ENCODE results near the gene A2ML1.
"Not testable (repeated sequence)": the region's sequence is repeated elsewhere in the genome, so short reads cannot be mapped to it uniquely, and the experiment has no call there.

The A2ML1 gene

DNA sequence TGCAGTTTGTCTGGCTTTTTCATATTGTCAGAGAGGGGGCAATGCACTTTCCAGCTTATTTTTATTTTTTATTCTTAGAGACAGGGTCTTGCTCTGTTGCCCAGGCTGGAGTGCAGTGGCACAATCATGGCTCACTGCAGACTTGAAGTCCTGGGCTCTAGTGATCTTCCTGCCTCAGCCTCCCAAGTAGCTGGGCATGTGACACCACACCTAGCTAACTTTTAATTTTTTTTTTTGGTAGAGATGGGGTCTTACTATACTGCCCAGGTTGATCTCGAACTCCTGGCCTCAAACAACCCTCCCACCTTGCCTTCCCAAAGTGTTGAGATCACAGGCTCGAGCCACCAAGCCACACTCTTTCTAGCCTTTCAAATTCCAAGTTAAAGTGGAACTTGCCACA, 3.9 kb upstream of the A2ML1 start:
- no peak for DNase-seq

GRCh38 chr12:8819666-8819980, 2.8 kb upstream of the A2ML1 start:
- DNase-seq: no peak

DNA sequence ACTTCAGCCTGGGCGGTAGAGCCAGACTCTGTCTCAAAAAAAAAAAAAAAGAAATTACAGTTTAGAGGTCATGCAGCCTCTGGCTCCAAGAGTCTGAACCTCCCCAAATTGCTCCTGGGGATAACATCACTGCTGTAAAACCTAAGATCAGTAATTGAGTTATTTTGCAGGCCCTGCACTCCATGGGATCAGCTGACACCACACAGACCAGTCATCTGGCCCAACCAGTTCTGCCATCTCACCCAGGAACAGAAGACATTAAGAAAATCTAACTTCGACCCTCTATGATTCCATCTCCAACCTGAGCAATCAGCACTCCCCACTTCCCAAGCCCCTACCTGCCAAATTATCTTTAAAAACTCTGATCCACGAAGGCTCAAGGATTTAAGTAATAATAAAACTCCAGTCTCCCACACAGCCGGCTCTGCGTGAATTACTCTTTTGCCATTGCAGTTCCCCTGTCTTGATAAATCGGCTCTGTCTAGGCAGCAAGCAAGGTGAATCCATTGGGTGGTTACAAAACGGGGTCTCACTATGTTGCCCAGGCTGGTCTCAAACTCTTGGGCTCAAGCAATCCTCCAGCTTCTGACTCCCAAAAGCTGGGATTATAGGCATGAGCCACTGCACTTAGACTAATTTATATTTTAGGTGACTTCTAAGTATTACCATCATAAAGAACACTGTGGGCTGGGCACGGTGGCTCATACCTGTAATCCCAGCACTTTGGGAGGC, 1.6 kb upstream of the A2ML1 start:
- DNase-seq: not testable (repeated sequence)

- DNase-seq: no peak
Measured at GRCh38 chr12:8821591-8821990, 830 bp upstream of the A2ML1 start.

GRCh38 chr12:8823565-8824300, 1.3 kb downstream of the A2ML1 start:
- no peak for DNase-seq

DNA sequence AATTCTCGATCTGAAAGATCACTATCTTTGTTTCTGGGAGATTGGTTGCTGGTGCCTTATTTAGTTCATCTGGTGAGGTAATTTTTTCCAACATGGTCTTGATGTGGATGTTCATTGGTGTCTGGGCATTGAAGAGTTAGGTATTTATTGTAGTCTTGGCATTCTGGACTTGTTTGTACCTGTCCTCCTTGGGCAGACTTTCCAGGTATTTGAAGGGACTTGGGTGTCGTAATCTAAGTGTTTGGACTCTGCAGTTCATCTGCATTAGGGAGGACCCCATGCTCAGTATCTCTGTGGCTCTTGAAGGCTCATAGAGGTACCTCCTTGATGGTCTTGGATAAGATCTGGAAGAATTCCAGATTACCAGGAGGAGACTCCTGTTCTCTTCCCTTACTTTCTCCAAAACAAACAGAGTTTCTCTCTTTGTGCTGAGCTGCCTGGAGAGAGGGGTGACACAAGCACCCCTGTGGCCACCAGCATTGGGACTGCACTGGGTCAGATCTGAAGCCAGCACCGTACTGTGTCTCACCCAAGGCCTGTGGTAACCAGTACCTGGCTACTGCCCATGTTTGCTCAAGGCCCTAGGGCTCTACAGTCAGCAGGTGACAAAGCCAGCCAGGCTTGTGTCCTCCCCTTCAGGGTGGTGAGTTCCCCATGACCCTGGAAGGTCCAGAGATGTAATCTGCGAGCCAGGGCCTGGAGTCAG, 5.3 kb downstream of the A2ML1 start:
- no peak for DNase-seq

DNA sequence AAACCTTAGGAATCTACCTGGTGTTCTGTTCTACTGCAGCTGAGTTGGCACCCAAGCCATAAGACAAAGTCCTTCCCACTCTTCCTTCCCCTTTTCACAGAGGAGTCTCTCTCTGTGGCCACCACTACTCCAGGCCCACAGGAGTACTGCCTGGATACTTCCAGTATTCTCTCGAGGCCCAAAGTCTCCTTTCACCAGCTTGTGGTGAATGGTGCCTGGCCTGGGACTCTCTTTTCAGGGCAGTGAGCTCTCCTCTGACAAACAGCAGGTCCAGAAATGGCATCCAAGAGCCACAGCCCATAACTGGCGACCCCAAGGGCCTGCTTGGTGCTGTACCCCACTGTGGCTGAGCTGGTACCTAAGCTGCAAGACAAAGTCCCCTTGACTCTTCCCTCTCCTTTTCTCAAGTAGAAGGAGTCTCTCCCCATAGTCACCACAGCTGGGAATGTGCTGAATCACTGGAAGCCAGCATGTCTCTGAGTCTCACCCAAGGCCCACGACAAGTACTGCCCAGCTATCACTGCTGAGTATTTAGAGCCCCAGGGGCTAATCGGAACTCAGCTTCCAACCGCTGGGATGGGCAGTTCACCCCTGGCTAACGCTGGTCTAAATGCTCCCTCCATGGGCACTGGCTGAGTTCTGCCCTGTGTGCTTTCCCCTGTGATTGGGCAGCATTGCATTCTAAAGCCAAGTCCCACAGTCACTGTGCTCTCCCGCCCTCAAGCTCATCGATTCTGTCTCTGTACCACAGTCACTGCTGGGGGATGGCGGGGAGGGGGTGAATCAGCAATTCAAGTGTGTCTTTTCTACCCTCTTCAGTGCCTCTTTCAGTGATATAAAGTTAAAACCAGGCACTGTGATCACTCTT, 6.1 kb downstream of the A2ML1 start:
- DNase-seq: no peak

DNA sequence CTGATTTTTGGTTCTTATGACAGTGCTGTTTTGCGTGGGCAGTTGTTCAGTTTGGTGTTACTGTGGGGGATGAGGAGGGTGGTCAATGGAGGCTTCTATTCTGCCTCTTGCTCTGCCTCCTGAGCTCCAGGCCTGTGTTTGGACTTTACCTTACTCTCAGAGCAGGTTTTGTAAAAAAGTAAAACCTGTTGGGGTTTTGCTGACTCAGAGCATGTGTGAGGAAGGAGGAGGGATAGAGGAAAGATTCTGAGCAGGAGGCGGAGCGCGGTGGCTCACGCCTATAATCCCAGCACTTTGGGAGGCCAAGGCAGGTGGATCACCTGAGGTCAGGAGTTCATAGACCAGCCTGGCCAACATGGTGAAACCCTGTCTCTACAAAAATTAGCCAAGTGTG, 6.7 kb downstream of the A2ML1 start:
- DNase-seq: no peak

DNA sequence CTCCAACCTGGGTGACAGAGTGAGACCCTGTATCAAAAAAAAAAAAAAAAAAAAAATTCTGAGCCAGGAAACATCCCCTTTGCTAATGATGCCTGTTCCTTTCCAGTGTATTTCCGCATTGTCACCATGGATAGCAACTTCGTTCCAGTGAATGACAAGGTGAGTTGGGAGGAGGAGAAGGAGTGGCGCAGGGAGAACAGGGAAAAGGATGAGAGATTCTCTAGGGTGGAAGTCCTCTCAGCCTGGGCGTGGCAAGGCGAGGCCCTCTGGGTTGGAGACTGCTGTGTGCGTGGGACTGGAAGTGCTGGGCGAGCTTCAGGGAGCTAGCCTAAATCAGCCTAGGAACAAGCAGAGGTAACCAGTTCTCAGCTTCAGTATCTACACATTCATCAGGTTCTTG, 7.2 kb downstream of the A2ML1 start:
- DNase-seq: no peak

DNA sequence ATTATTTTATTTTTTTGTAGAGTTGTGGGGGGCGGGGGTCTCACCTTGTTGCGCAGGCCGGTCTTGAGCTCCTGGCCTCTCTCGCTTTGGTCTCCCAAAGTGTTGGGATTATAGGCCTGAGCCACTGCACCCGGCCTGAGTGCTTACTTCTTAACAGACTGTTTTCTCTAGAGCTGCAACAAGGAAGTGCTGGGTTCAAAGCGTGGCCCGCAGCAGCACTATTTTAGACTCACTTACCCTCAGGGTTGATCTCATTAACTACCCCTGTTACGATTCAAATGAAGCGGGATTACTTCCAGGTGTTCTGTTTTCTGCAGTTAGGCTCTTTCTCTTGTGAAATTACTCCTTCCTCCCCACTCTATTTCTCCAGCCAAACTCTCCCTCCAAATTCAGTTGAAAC, 8.7 kb downstream of the A2ML1 start:
- DNase-seq: no peak

DNA sequence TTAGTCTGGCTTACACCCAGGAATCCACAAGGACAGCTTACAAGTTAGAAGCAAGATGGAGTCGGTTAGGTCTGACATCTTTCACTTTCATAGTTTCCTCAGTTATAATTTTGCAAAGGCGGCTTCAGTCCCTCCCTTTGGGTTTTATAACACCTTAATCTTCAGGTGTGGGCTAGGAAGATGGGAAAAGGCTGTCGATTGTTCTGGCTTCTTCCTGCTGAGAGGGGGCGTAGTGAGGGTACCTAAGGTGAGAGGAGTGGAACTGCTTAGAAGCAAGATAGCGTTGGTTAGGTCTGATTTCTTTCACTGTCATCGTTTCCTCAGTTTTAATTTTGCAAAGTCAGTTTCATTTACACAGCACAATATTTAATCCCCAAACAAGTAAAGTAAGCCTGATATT, 10.1 kb downstream of the A2ML1 start:
- no peak for DNase-seq

GRCh38 chr12:8834230-8834629, 11.8 kb downstream of the A2ML1 start:
- no peak for DNase-seq

DNA sequence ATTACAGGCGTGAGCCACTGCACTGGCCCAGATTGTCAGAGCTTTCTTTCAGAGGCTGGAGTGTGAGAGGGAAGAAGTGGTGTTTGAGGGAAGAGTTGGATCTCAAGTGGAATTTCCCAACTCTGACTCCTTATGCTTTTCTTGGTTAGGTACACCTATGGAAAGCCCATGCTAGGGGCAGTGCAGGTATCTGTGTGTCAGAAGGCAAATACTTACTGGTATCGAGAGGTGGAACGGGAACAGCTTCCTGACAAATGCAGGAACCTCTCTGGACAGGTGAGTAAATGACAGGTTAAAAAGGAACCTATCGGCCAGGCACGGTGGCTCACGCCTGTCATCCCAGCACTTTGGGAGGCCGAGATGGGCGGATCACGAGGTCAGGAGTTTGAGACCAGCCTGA, 14.9 kb downstream of the A2ML1 start:
- DNase-seq: no peak

- no peak for DNase-seq
Measured at GRCh38 chr12:8840321-8840720, 17.9 kb downstream of the A2ML1 start.

DNA sequence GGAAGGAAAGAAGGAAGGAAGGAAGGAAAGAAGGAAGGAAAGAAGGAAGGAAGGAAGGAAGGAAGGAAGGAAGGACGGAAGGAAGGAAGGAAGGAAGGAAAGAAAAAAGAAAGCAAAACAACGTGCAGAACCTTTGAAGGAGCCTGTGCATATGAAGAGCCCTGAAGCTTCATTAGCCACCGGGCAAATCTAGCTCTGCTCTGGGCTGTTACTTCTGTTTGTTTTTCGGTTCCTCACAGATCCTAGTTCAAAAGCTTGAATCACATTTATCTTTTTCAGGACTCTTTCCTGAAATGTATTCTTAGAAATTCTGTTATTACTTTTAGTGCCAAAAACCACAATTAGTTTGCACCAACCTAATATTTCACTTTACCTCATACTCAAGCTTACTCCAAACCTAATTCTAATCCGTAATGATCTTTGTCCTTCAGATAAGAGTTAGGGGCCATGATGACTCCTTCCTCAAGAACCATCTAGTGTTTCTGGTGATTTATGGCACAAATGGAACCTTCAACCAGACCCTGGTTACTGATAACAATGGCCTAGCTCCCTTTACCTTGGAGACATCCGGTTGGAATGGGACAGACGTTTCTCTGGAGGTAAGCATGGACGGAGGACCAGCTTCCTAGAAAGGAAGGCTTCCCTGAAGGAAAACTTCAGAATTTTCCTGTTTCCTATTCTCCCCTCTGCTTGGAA, 18.7 kb downstream of the A2ML1 start:
- DNase-seq: no peak

- no peak for DNase-seq
Measured at GRCh38 chr12:8841778-8842177, 19.4 kb downstream of the A2ML1 start.

- no peak for DNase-seq
Measured at GRCh38 chr12:8844665-8845064, 22.2 kb downstream of the A2ML1 start.

- DNase-seq: no peak
Measured at GRCh38 chr12:8846305-8846704, 23.9 kb downstream of the A2ML1 start.

GRCh38 chr12:8847435-8847834, 25.0 kb downstream of the A2ML1 start:
- DNase-seq: no peak

DNA sequence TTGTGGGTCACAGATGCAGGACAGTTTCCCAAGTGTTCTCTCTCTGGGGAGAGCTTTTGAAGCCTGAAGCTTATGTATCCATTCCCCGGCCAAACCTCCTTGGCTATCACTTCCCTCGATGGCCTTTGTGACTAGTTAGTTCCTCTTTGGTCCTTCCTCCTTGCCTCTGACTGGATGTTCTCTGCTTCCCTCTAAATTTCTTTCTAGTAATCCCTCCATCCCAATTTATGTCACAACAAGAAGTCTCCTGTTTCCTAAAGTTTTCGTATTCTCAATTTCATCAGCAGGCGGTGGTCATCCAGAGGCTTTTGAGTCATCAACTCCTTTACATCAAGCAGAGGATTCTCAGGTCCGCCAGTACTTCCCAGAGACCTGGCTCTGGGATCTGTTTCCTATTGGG, 27.5 kb downstream of the A2ML1 start:
- no peak for DNase-seq

GRCh38 chr12:8852119-8852518, 29.7 kb downstream of the A2ML1 start:
- DNase-seq: no peak

GRCh38 chr12:8855891-8856290, 33.5 kb downstream of the A2ML1 start:
- DNase-seq: no peak

DNA sequence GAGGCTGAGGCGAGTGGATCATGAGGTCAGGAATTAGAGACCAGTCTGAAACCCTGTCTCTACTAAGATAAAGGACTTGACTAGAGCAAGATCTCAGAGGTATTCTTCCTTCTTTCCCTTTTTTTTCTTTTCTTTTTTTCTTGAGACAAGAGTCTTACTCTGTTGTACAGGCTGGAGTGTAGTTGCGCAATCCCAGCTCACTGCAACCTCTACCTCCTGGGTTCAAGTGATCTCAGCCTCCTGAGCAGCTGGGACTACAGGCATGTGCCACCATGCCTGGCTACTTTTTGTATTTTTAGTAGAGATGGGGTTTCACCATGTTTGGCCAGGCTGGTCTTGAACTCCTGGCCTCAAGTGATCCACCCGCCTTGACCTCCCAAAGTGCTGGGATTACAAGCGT, 37.0 kb downstream of the A2ML1 start:
- not testable (repeated sequence) for DNase-seq
